Measurements from ENCODE around the gene VNN1. TPM values are rescaled to one million over a fixed set of nuclear protein-coding genes. Genes with fewer than 3 reads are reported as not detected.

VNN1 gene
- polyA plus RNA-seq, 1 donor from 2014 or later: not detected

GRCh38 chr6:132669690-132670291 lies 44.1 kb downstream of the VNN1 start:
- Histone ChIP-seq H3K9me2 (ENCODE audit: insufficient read depth, low read length) (no peaks in the 10 kb centered on the region), H4K20me1 (ENCODE audit: insufficient read depth) (no peaks in the 10 kb centered on the region), H3K9me3 (ENCODE audit: low read length) (no peaks in the 10 kb centered on the region), H3K36me3 (ENCODE audit: insufficient read depth, low read length) (no peaks in the 10 kb centered on the region), H2AFZ (ENCODE audit: low read depth, low read length) (no peak overlapping the region), H3K27ac (ENCODE audit: low read length) (no peak overlapping the region), H3K9ac (ENCODE audit: low read length) (no peak overlapping the region), H3K79me2 (replicated peaks; ENCODE audit: insufficient read depth, low read length) (no peaks in the 10 kb centered on the region), H3K4me2 (ENCODE audit: low read length) (no peak overlapping the region), H3F3A (ENCODE audit: insufficient read depth, low read length, poor library complexity, severe bottlenecking) (no peaks in the 10 kb centered on the region), H3K4me3 (ENCODE audit: low read length) (no peak overlapping the region), H3K27me3 (ENCODE audit: insufficient read depth, low read depth, low read length) (no peaks in the 10 kb centered on the region)
- peak; percentile 66 for TF ChIP-seq RAD21 (conservative IDR thresholded peaks at IDR 0.05)
- TF ChIP-seq MXI1 (conservative IDR thresholded peaks at IDR 0.05; ENCODE audit: poor library complexity, severe bottlenecking): no peak
- no peak for TF ChIP-seq REST (IDR thresholded peaks at IDR 0.05; ENCODE audit: borderline replicate concordance)
- TF ChIP-seq SMC3 (conservative IDR thresholded peaks at IDR 0.05; ENCODE audit: poor library complexity): peak; percentile 60
- TF ChIP-seq EP300 (conservative IDR thresholded peaks at IDR 0.05; ENCODE audit: poor library complexity, severe bottlenecking): no peak
- TF ChIP-seq TAF1 (IDR thresholded peaks at IDR 0.05; ENCODE audit: low read depth): no peak
- TF ChIP-seq EZH2 (IDR thresholded peaks at IDR 0.05; ENCODE audit: borderline replicate concordance, insufficient read depth, low read length, poor library complexity, severe bottlenecking): no peak
- TF ChIP-seq POLR2AphosphoS5 (IDR thresholded peaks at IDR 0.05): no peak
- peak; percentile 64 for TF ChIP-seq CTCF (IDR thresholded peaks at IDR 0.05; ENCODE audit: poor library complexity, severe bottlenecking)

- H3K9me2 ChIP-seq (ENCODE audit: insufficient read depth, low read length): no peaks in the 10 kb centered on the region
- H3F3A ChIP-seq (ENCODE audit: insufficient read depth, low read length, poor library complexity, severe bottlenecking): no peaks in the 10 kb centered on the region
- no peaks in the 10 kb centered on the region for H3K79me2 ChIP-seq (replicated peaks; ENCODE audit: insufficient read depth, low read length)
- H3K4me2 ChIP-seq (ENCODE audit: low read length): no peak overlapping the region
- H4K20me1 ChIP-seq (ENCODE audit: insufficient read depth): no peaks in the 10 kb centered on the region
- TF ChIP-seq RAD21 (conservative IDR thresholded peaks at IDR 0.05) (no peak), TAF1 (IDR thresholded peaks at IDR 0.05; ENCODE audit: low read depth) (no peak), SMC3 (conservative IDR thresholded peaks at IDR 0.05; ENCODE audit: poor library complexity) (no peak), POLR2AphosphoS5 (IDR thresholded peaks at IDR 0.05) (no peak), REST (IDR thresholded peaks at IDR 0.05; ENCODE audit: borderline replicate concordance) (no peak), CTCF (IDR thresholded peaks at IDR 0.05; ENCODE audit: poor library complexity, severe bottlenecking) (no peak), EP300 (conservative IDR thresholded peaks at IDR 0.05; ENCODE audit: poor library complexity, severe bottlenecking) (no peak), EZH2 (IDR thresholded peaks at IDR 0.05; ENCODE audit: borderline replicate concordance, insufficient read depth, low read length, poor library complexity, severe bottlenecking) (no peak), MXI1 (conservative IDR thresholded peaks at IDR 0.05; ENCODE audit: poor library complexity, severe bottlenecking) (no peak)
- H2AFZ ChIP-seq (ENCODE audit: low read depth, low read length): no peak overlapping the region
- no peaks in the 10 kb centered on the region for H3K27me3 ChIP-seq (ENCODE audit: insufficient read depth, low read depth, low read length)
- H3K4me3 ChIP-seq (ENCODE audit: low read length): no peak overlapping the region
- no peaks in the 10 kb centered on the region for H3K9me3 ChIP-seq (ENCODE audit: low read length)
- H3K36me3 ChIP-seq (ENCODE audit: insufficient read depth, low read length): no peaks in the 10 kb centered on the region
- no peak overlapping the region for H3K9ac ChIP-seq (ENCODE audit: low read length)
- no peak overlapping the region for H3K27ac ChIP-seq (ENCODE audit: low read length)
Measured at GRCh38 chr6:132666118-132666517, 47.7 kb downstream of the VNN1 start.
